Measurements from ENCODE around the gene PPP1R13B. TPM values are rescaled to one million over a fixed set of nuclear protein-coding genes. Genes with fewer than 3 reads are reported as not detected.

Gene PPP1R13B
- total RNA-seq, 4 donors from 2014 or later = 5.6 to 71.6 (median 18.2) TPM

DNA sequence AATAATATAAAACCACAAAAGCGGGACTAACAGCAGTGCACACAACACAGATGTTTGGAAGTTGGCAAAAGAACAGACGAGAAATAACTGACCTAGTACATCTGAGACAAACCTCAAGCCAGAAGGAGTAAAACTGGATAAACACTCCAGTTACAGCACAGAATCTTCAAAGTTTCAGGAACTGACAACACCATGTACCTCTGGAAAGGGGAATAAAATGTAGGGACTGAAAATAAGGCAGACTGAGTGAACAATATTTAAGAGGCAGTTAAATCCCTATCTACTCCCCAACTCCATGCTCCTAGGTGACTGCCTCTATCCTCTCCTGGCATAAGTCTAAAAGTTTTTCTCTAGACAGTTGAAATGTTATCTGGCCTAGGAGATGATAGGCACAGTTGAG is 73.9 kb downstream of the PPP1R13B start:
- H3K36me3 ChIP-seq = no peaks in the 10 kb centered on the region
- TF ChIP-seq, protein P1, sequence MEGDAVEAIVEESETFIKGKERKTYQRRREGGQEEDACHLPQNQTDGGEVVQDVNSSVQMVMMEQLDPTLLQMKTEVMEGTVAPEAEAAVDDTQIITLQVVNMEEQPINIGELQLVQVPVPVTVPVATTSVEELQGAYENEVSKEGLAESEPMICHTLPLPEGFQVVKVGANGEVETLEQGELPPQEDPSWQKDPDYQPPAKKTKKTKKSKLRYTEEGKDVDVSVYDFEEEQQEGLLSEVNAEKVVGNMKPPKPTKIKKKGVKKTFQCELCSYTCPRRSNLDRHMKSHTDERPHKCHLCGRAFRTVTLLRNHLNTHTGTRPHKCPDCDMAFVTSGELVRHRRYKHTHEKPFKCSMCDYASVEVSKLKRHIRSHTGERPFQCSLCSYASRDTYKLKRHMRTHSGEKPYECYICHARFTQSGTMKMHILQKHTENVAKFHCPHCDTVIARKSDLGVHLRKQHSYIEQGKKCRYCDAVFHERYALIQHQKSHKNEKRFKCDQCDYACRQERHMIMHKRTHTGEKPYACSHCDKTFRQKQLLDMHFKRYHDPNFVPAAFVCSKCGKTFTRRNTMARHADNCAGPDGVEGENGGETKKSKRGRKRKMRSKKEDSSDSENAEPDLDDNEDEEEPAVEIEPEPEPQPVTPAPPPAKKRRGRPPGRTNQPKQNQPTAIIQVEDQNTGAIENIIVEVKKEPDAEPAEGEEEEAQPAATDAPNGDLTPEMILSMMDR (IDR thresholded peaks at IDR 0.05) = no peak
- TF ChIP-seq POLR2A (IDR thresholded peaks at IDR 0.05) = no peak
- no peaks in the 10 kb centered on the region for H3K27me3 ChIP-seq
- DNase-seq = no peak
- H3K4me3 ChIP-seq = no peak overlapping the region
- intact Hi-C loops (cut with DNase I; ENCODE audit: low total_unique reads) = no loop called here
- H3K4me1 ChIP-seq = no peaks in the 10 kb centered on the region
- no peak overlapping the region for H3K27ac ChIP-seq
- no peaks in the 10 kb centered on the region for H3K9me3 ChIP-seq

DNA sequence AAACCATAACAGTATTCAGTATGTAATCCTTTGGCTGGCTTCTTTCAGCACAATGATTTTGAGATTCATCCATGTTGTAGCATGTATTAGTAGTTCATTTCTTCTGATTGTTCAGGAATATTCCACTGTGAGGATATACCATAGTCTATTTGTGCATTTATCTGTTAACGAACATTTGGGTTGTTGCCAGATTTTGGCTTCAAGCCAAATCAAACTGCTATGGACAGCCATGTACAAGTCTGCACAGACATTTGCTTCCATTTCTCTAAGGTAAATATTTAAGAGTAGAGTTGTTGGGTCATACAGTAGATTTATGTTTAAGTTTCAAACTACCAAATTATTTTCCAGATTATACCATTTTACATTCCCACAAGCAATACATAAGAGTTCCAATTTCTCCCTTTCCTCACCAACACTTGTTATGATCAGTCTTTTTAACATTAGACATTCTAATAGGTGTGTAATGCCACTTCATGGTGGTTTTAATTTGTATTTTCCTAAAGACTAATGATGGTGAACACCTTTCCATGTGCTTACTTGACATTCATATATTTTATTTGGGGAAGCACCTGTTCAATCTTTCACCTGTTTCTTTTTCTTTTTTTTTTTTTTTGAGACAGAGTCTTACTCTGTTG is 75.2 kb downstream of the PPP1R13B start:
- Histone ChIP-seq H3K4me3 (no peak overlapping the region), H3K9me3 (no peaks in the 10 kb centered on the region), H3K4me1 (no peaks in the 10 kb centered on the region), H3K27ac (no peak overlapping the region), H3K27me3 (no peaks in the 10 kb centered on the region), H3K36me3 (no peaks in the 10 kb centered on the region)
- DNase-seq = no peak
- no peak for TF ChIP-seq POLR2A (IDR thresholded peaks at IDR 0.05)
- TF ChIP-seq, protein P1 (IDR thresholded peaks at IDR 0.05) = no peak
- intact Hi-C loops (cut with DNase I; ENCODE audit: low total_unique reads) = no loop called here

DNA sequence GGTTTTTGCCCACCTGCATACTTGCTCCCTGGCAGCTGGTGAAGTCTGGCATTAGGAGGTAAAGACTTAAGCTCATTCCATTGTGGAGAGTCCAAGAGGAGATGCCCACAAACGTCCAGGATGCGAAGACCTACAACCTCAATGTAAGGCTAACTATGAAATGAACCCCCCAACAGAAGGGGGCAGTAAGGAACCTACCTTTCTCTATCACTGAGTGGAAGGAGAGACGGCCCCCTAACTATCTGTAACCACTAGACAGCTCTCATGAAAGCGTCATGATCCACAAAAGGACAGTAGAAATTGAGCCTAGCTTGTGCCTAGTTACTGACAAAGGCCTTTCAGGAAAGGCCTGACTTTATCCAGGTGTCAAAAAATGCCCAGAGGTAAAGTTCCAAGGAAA is 76.5 kb downstream of the PPP1R13B start:
- Histone ChIP-seq H3K9me3 (no peaks in the 10 kb centered on the region), H3K4me3 (no peak overlapping the region), H3K27ac (no peak overlapping the region), H3K36me3 (no peaks in the 10 kb centered on the region), H3K27me3 (no peaks in the 10 kb centered on the region), H3K4me1 (no peaks in the 10 kb centered on the region)
- intact Hi-C loops (cut with DNase I; ENCODE audit: low total_unique reads) = no loop called here
- no peak for TF ChIP-seq POLR2A (IDR thresholded peaks at IDR 0.05)
- TF ChIP-seq, protein P1 (IDR thresholded peaks at IDR 0.05) = no peak
- DNase-seq = no peak

DNA sequence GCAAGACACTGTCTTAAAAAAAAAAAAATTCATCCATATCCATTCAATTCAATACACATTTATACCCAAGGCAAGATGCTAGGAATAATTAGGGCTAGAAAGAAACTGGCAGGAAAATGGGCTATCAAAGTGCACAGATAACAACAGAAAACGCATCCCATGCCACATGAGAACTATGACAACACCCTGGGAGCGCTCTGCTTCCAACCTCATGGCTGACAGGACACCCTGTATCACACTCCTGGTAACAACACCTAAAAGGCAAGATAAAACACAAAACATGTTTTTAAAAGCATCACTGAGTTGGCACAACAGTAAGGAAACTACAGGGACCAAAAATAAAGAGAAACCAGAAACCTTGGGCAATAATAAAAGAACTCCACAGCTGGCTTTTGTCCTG is 76.9 kb downstream of the PPP1R13B start:
- Histone ChIP-seq H3K9me3 (no peaks in the 10 kb centered on the region), H3K4me1 (no peaks in the 10 kb centered on the region), H3K27me3 (no peaks in the 10 kb centered on the region), H3K4me3 (no peak overlapping the region), H3K36me3 (no peaks in the 10 kb centered on the region), H3K27ac (no peak overlapping the region)
- TF ChIP-seq POLR2A (IDR thresholded peaks at IDR 0.05) = no peak
- TF ChIP-seq, protein P1 (IDR thresholded peaks at IDR 0.05) = no peak
- no peak for DNase-seq
- intact Hi-C loops (cut with DNase I; ENCODE audit: low total_unique reads) = no loop called here

DNA sequence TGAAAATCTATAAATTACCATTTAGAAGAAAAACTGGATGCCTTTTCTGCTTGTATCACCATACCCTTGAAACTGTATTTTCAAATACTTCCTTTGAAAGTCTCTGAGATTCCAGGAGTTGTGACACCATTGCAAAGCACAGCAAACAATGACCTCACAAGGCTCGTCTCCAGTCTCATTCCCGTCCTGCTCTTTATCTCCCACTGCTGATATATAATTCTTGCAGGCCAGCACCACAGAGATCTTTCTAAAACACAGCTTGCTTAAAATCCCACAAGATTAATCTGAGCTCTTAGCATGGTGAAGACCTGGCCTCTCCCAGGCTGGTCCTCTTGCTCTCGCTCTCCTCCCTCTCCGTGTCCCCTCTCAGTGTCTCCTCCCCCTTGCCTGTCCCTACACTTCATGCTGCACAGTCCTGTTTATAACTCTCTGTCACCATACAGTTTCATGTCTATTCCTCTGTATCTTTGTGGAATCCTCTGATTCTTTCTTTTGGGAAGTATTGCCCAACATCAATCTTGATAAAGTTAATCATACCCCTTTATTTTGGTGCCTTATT is 80.0 kb downstream of the PPP1R13B start:
- no peak overlapping the region for H3K27ac ChIP-seq
- H3K27me3 ChIP-seq = no peaks in the 10 kb centered on the region
- H3K36me3 ChIP-seq = no peaks in the 10 kb centered on the region
- H3K4me1 ChIP-seq = no peaks in the 10 kb centered on the region
- no peaks in the 10 kb centered on the region for H3K9me3 ChIP-seq
- TF ChIP-seq, protein P1 (IDR thresholded peaks at IDR 0.05) = no peak
- no peak for TF ChIP-seq POLR2A (IDR thresholded peaks at IDR 0.05)
- DNase-seq = no peak
- intact Hi-C loops (cut with DNase I; ENCODE audit: low total_unique reads) = no loop called here
- no peak overlapping the region for H3K4me3 ChIP-seq
